ENCODE results near the gene CACNA1D. TPM values are rescaled to one million over a fixed set of nuclear protein-coding genes. Genes with fewer than 3 reads are reported as not detected.

Gene CACNA1D
- total RNA-seq, 1 experiment from 2014 or later = not detected

DNA sequence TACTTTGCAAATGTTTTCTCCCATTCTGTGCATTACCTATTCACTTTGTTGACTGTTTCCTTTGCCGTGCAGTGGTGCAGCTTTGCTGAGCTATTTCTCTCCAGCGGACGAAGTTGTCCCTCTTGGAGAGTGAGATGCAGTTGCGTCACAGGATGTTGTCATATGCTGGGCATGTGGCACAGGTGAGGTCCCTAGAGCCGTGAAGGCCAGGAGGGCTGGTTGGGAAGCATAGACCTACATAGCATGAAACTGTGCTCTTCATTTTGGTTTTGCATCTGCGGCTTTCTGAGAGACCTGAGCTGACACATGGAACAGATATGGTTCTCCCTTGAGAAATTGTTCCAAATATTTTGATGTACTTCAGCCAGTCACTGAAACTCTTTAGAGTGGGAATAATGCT, 108.5 kb downstream of the CACNA1D start:
- Histone ChIP-seq H3K27ac (ENCODE audit: low read depth, low read length, poor library complexity, severe bottlenecking) (no peak overlapping the region), H3K9me3 (ENCODE audit: low read depth, low read length, poor library complexity, severe bottlenecking) (no peaks in the 10 kb centered on the region), H3K4me3 (ENCODE audit: low read depth, low read length, poor library complexity, severe bottlenecking) (no peak overlapping the region), H3K4me1 (ENCODE audit: insufficient read depth, low read length, poor library complexity, severe bottlenecking) (no peaks in the 10 kb centered on the region), H3K27me3 (replicated peaks; ENCODE audit: insufficient read depth, low read depth, low read length, poor library complexity) (no peaks in the 10 kb centered on the region), H3K36me3 (ENCODE audit: insufficient read depth, low read length, poor library complexity, severe bottlenecking) (no peaks in the 10 kb centered on the region)
- TF ChIP-seq CTCF (conservative IDR thresholded peaks at IDR 0.05; ENCODE audit: low read depth, low read length) = no peak
- no peak for TF ChIP-seq EZH2 (IDR thresholded peaks at IDR 0.05; ENCODE audit: borderline replicate concordance, low read depth, low read length, poor library complexity, severe bottlenecking)
- intact Hi-C loops (cut with micrococcal nuclease; ENCODE audit: unreplicated experiment) = no loop called here
- ChIA-PET CTCF (no interaction called here), POLR2A (ENCODE audit: low non-redundant PET) (interaction anchor here (0.6 kb wide), 1 partner anchor 256 kb away, joined by 3 read pairs; no protein-coding TSS in a partner anchor)
- BruUV-seq (replicated peaks) = no TSS peak
- DNase-seq (ENCODE audit: low spot score) = no peak

GRCh38 chr3:53604232-53604631, 109.8 kb downstream of the CACNA1D start:
- Histone ChIP-seq H3K4me1 (ENCODE audit: insufficient read depth, low read length, poor library complexity, severe bottlenecking) (no peaks in the 10 kb centered on the region), H3K9me3 (ENCODE audit: low read depth, low read length, poor library complexity, severe bottlenecking) (no peaks in the 10 kb centered on the region), H3K4me3 (ENCODE audit: low read depth, low read length, poor library complexity, severe bottlenecking) (no peak overlapping the region), H3K36me3 (ENCODE audit: insufficient read depth, low read length, poor library complexity, severe bottlenecking) (no peaks in the 10 kb centered on the region), H3K27me3 (replicated peaks; ENCODE audit: insufficient read depth, low read depth, low read length, poor library complexity) (no peaks in the 10 kb centered on the region), H3K27ac (ENCODE audit: low read depth, low read length, poor library complexity, severe bottlenecking) (no peak overlapping the region)
- intact Hi-C loops (cut with micrococcal nuclease; ENCODE audit: unreplicated experiment) = no loop called here
- ChIA-PET POLR2A (ENCODE audit: low non-redundant PET) (no interaction called here), CTCF (no interaction called here)
- no peak for DNase-seq (ENCODE audit: low spot score)
- TF ChIP-seq CTCF (conservative IDR thresholded peaks at IDR 0.05; ENCODE audit: low read depth, low read length) (no peak), EZH2 (IDR thresholded peaks at IDR 0.05; ENCODE audit: borderline replicate concordance, low read depth, low read length, poor library complexity, severe bottlenecking) (no peak)
- BruUV-seq (replicated peaks) = no TSS peak

- Histone ChIP-seq H3K27ac (ENCODE audit: low read depth, low read length, poor library complexity, severe bottlenecking) (no peak overlapping the region), H3K27me3 (replicated peaks; ENCODE audit: insufficient read depth, low read depth, low read length, poor library complexity) (no peaks in the 10 kb centered on the region), H3K36me3 (ENCODE audit: insufficient read depth, low read length, poor library complexity, severe bottlenecking) (no peaks in the 10 kb centered on the region), H3K9me3 (ENCODE audit: low read depth, low read length, poor library complexity, severe bottlenecking) (no peaks in the 10 kb centered on the region), H3K4me3 (ENCODE audit: low read depth, low read length, poor library complexity, severe bottlenecking) (no peak overlapping the region), H3K4me1 (ENCODE audit: insufficient read depth, low read length, poor library complexity, severe bottlenecking) (no peaks in the 10 kb centered on the region)
- intact Hi-C loops (cut with micrococcal nuclease; ENCODE audit: unreplicated experiment) = no loop called here
- no peak for TF ChIP-seq CTCF (conservative IDR thresholded peaks at IDR 0.05; ENCODE audit: low read depth, low read length)
- TF ChIP-seq EZH2 (IDR thresholded peaks at IDR 0.05; ENCODE audit: borderline replicate concordance, low read depth, low read length, poor library complexity, severe bottlenecking) = no peak
- POLR2A ChIA-PET (ENCODE audit: low non-redundant PET) = no interaction called here
- no peak for DNase-seq (ENCODE audit: low spot score)
- CTCF ChIA-PET = no interaction called here
- BruUV-seq (replicated peaks) = no TSS peak
These were observed 112.4 kb downstream of the CACNA1D start for GRCh38 chr3:53606793-53607192.

Data from A673 (cell line).